ENCODE data around the gene TAF4.

- no peak for TF ChIP-seq CTCF (IDR thresholded peaks at IDR 0.05)
- no peak for TF ChIP-seq POLR2A (IDR thresholded peaks at IDR 0.05)
Observed at GRCh38 chr20:61966492-61967244, 99.0 kb downstream of the TAF4 start.

All from Peyer's patch (tissue), 4 donors.